Body of pancreas (tissue), 4 donors: ENCODE data around the gene SOX13.

ENCODE experiments used
- POLR2A ChIP-seq, 3 donors: fragments of 450-650 bp; IDR thresholded peaks; one replicate each; pipeline ENCODE4 v1.6.1; 2016; ENCODE audit warnings: antibody characterized with exemption in 3 of 3, mild to moderate bottlenecking in 2 of 3
- TF ChIP-seq, protein P1 (sequence below), 7 experiments: fragments of 450-650 bp in 4 of 7; fragments of 200-600 bp in 3 of 7; sonication (generic) in 3 of 7; IDR thresholded peaks; one replicate each; pipeline ENCODE4 v1.5.1; 2016 to 2019; ENCODE audit warnings: antibody characterized with exemption in 7 of 7

DNA sequence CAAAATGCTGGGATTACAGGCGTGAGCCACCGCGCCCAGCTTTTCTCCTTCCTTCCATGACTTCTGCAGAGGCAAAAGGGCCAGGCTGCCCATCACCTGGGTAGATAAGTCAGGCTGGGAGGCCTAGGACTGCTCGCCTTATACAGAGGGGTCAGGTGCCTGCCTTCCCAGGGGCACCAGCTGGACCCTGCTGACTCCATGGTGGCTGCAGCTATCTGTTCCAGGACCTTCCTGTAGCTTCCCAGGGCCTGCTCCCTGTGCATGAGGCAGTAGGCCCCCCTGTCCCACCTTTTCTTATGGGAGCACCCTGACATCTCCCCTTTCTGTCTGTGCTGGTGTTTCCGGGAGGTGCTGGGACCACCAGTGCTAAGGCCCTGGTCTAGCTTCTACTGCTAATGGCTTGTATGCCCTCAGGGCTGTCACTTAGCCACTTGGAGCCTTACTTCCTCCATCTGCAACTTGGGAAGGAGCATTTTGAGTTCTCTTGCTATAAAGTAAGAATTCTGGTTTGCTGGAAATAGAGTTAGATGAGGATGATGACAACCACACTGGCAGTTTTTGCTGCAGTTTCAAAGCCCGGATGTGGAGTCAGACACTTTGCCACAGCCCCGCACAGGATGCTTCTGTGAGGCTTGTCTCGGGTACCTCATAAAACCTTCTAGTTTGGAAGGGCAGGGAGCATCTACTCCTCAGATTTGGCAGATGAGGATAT is 14.4 kb downstream of the SOX13 start:
- no peak for TF ChIP-seq POLR2A (IDR thresholded peaks at IDR 0.05)
- TF ChIP-seq, protein P1, sequence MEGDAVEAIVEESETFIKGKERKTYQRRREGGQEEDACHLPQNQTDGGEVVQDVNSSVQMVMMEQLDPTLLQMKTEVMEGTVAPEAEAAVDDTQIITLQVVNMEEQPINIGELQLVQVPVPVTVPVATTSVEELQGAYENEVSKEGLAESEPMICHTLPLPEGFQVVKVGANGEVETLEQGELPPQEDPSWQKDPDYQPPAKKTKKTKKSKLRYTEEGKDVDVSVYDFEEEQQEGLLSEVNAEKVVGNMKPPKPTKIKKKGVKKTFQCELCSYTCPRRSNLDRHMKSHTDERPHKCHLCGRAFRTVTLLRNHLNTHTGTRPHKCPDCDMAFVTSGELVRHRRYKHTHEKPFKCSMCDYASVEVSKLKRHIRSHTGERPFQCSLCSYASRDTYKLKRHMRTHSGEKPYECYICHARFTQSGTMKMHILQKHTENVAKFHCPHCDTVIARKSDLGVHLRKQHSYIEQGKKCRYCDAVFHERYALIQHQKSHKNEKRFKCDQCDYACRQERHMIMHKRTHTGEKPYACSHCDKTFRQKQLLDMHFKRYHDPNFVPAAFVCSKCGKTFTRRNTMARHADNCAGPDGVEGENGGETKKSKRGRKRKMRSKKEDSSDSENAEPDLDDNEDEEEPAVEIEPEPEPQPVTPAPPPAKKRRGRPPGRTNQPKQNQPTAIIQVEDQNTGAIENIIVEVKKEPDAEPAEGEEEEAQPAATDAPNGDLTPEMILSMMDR (IDR thresholded peaks at IDR 0.05), result no peak
